GM23338 (cell line): ENCODE results near the gene SRSF9. TPM values are rescaled to one million over a fixed set of nuclear protein-coding genes. Genes with fewer than 3 reads are reported as not detected.

ENCODE experiments used
- ATAC-seq: fragments of 200-7000 bp; cut with Tn5 transposase; 3 replicates; pipeline ENCODE4 v1.9.1; 2020
- DNase-seq: peaks from one replicate; pipeline ENCODE4 v3.0.0-alpha.2; 2015; ENCODE audit warnings: low spot score
- H2AFZ ChIP-seq: fragments of 200-600 bp; sonication (generic); 2 replicates; pipeline ENCODE4 v1.8.0; 2016; ENCODE audit warnings: antibody characterized with exemption, mild to moderate bottlenecking, moderate library complexity
- H3F3A ChIP-seq: fragments of 200-600 bp; sonication (generic); replicated peaks from 2 replicates; pipeline ENCODE4 v1.8.0; 2017; ENCODE audit warnings: antibody characterized with exemption, mixed run types, low read depth
- H3K27ac ChIP-seq: fragments of 200-600 bp; sonication (generic); 2 replicates; pipeline ENCODE4 v1.6.1; 2016; ENCODE audit warnings: low read depth
- H3K27me3 ChIP-seq: fragments of 200-600 bp; sonication (generic); 2 replicates; pipeline ENCODE4 v1.8.0; 2016; ENCODE audit warnings: mild to moderate bottlenecking, mixed run types, moderate library complexity; ENCODE audit not compliant: insufficient read depth
- H3K36me3 ChIP-seq: fragments of 200-600 bp; sonication (generic); 2 replicates; pipeline ENCODE4 v1.8.0; 2016; ENCODE audit warnings: mild to moderate bottlenecking; ENCODE audit not compliant: insufficient read depth
- H3K4me1 ChIP-seq: fragments of 200-600 bp; sonication (generic); 2 replicates; pipeline ENCODE4 v1.8.0; 2016; ENCODE audit warnings: mild to moderate bottlenecking, moderate library complexity; ENCODE audit not compliant: insufficient read depth
- H3K4me2 ChIP-seq: fragments of 200-600 bp; sonication (generic); 2 replicates; pipeline ENCODE4 v1.7.1; 2017; ENCODE audit warnings: mixed run types
- H3K4me3 ChIP-seq: fragments of 200-600 bp; sonication (generic); 2 replicates; pipeline ENCODE4 v1.6.1; 2016; ENCODE audit warnings: mixed run types
- H3K79me2 ChIP-seq: fragments of 200-600 bp; sonication (generic); replicated peaks from 2 replicates; pipeline ENCODE4 v1.8.0; 2017; ENCODE audit warnings: mild to moderate bottlenecking; ENCODE audit not compliant: insufficient read depth
- H3K9me2 ChIP-seq: fragments of 200-600 bp; sonication (generic); 2 replicates; pipeline ENCODE4 v1.8.0; 2017; ENCODE audit not compliant: insufficient read depth
- H4K20me1 ChIP-seq: fragments of 200-600 bp; sonication (generic); replicated peaks from 2 replicates; pipeline ENCODE4 v1.8.0; 2017; ENCODE audit warnings: mild to moderate bottlenecking; ENCODE audit not compliant: insufficient read depth
- H3K27ac Mint-ChIP-seq: 2 replicates; pipeline ENCODE4 v1.8.0; 2020; ENCODE audit warnings: inconsistent platforms, mild to moderate bottlenecking, moderate library complexity, mixed read lengths
- H3K27me3 Mint-ChIP-seq: 3 replicates; pipeline ENCODE4 v1.8.0; 2022; ENCODE audit warnings: low read depth, mild to moderate bottlenecking, moderate library complexity, mixed read lengths, inconsistent platforms; ENCODE audit not compliant: insufficient read depth, poor library complexity
- H3K36me3 Mint-ChIP-seq: 3 replicates; pipeline ENCODE4 v1.8.0; 2021; ENCODE audit warnings: low read depth, mild to moderate bottlenecking, inconsistent platforms, moderate library complexity, mixed read lengths
- H3K4me1 Mint-ChIP-seq: 3 replicates; pipeline ENCODE4 v1.8.0; 2020; ENCODE audit warnings: mild to moderate bottlenecking, inconsistent platforms, mixed read lengths
- H3K4me3 Mint-ChIP-seq: 3 replicates; pipeline ENCODE4 v1.8.0; 2021; ENCODE audit warnings: moderate library complexity, mild to moderate bottlenecking, inconsistent platforms, mixed read lengths
- H3K9me3 Mint-ChIP-seq: 3 replicates; pipeline ENCODE4 v1.8.0; 2020; ENCODE audit warnings: moderate library complexity, mild to moderate bottlenecking, inconsistent platforms, mixed read lengths
- CREB1 ChIP-seq: fragments of 250-450 bp; sonication (Bioruptor Pico); IDR thresholded peaks from 2 replicates; pipeline ENCODE4 v1.5.0; 2020; ENCODE audit warnings: low read depth, mild to moderate bottlenecking, moderate library complexity
- ETS1 ChIP-seq: IDR thresholded peaks from 2 replicates; pipeline ENCODE4 v1.6.1; 2016; ENCODE audit warnings: antibody characterized with exemption
- EZH2 ChIP-seq: fragments of 200-600 bp; sonication (generic); IDR thresholded peaks from one replicate; pipeline ENCODE4 v1.8.0; 2017; ENCODE audit warnings: antibody characterized with exemption, mild to moderate bottlenecking, low read depth; ENCODE audit not compliant: unreplicated experiment
- NANOG ChIP-seq: IDR thresholded peaks from 2 replicates; pipeline ENCODE4 v1.6.1; 2016; ENCODE audit warnings: antibody characterized with exemption, borderline replicate concordance
- ZNF114 ChIP-seq: fragments of 250-450 bp; sonication (Bioruptor Pico); IDR thresholded peaks from 2 replicates; pipeline ENCODE4 v1.5.0; 2020; ENCODE audit warnings: mild to moderate bottlenecking, moderate library complexity
- ZNF462 ChIP-seq: fragments of 250-450 bp; sonication (Bioruptor Pico); IDR thresholded peaks from 2 replicates; pipeline ENCODE4 v1.5.0; 2020; ENCODE audit warnings: mild to moderate bottlenecking, moderate library complexity
- polyA plus RNA-seq: library from polyadenylated mRNA; unstranded; fragments of >200 nt; fragmentation: Nextera tagmentation; extraction: Ambion mirVana; gene quantifications from 2 replicates; pipeline ENCODE4 v1.2.1, GENCODE V29; 2016
- total RNA-seq: library from RNA; depleted of rRNA; stranded (reverse); fragments of >200 nt; shearing (Covaris generic); gene quantifications from 2 replicates; pipeline ENCODE4 v1.2.3, GENCODE V29; 2014

SRSF9 gene
- total and polyA plus RNA-seq, 2 experiments from 2014 or later, result 250 to 481 TPM

GRCh38 chr12:120421701-120422100, 47.8 kb downstream of the SRSF9 start (continued):
- no peak for TF ChIP-seq ZNF462 (CRISPR knock-in tag)

GRCh38 chr12:120417917-120418580, 51.5 kb downstream of the SRSF9 start:
- Mint-ChIP-seq H3K9me3 (no peaks in the 10 kb centered on the region; the same call in 2 of the 3 replicates), H3K36me3 (no peaks in the 10 kb centered on the region), H3K27me3 (peaks cover 11% of the 10 kb centered on the region), H3K27ac (no peak overlapping the region), H3K4me1 (peaks cover 12% of the 10 kb centered on the region), H3K4me3 (no peak overlapping the region)
- H3K27ac ChIP-seq, result no peak overlapping the region
- H3K36me3 ChIP-seq, result no peaks in the 10 kb centered on the region
- no peaks in the 10 kb centered on the region for H3K9me2 ChIP-seq
- no peaks in the 10 kb centered on the region for H3K27me3 ChIP-seq
- no peaks in the 10 kb centered on the region for H3F3A ChIP-seq
- H2AFZ ChIP-seq, result no peak overlapping the region
- DNase-seq, result no peak
- ATAC-seq, result no peak
- no peaks in the 10 kb centered on the region for H3K79me2 ChIP-seq
- H3K4me1 ChIP-seq, result peaks cover 12% of the 10 kb centered on the region
- no peak overlapping the region for H3K4me3 ChIP-seq
- H4K20me1 ChIP-seq, result no peaks in the 10 kb centered on the region
- no peak overlapping the region for H3K4me2 ChIP-seq
- TF ChIP-seq ZNF114 (CRISPR knock-in tag) (no peak), ZNF462 (CRISPR knock-in tag) (no peak), EZH2 (no peak), CREB1 (CRISPR knock-in tag) (no peak), ETS1 (no peak), NANOG (no peak)
